ENCODE measurements around the gene LAMA1.

LAMA1 gene

DNA sequence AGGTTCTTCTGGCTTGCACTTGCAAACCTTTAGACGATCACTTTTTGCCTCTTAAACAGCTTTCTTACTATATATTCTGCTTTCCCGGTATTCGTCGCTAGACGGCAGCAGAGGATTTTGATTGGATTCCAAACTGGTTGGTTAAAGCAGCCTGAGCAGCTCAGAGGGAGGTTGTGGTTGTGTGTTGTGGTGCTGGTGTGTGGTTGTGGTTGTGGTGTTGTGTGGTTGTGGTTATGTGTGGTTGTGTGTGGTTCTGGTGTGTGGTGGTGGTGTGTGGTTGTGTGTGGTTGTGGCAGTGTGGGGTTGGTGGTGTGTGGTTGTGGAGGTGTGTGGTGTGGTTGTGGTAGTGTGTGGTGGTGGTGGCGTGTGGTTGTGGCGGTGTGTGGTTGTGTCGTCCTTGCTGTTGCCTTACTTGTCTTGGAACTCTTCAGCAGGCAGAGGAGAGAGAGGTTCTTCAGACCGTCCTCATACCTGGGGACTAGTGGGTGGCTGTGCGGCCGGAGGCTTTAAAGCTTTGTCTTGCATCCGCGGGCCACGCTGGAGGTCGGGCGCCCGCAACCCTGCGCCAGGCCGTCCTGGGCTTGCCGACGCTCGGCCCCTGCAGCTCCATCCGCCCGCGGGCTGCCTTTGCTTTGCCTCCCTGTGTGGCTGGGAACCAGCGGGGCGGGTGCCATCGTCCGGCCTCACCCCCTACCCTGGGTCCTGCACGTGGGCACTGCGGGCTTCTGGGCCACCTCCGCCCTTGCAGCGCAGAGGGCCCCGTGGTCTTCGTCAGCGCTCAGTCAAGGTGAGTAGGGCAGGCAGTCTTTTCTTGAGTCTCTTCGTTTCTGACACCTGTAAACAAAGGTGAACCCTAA is 197.3 kb downstream of the LAMA1 start:
- H3K9me3 ChIP-seq (ENCODE audit: control insufficient read depth in 2 of 2, low read length in 2 of 2) = no peaks in the 10 kb centered on the region
- H3K36me3 ChIP-seq (ENCODE audit: control insufficient read depth in 2 of 2, insufficient read depth in 2 of 2, low read length in 2 of 2) = no peaks in the 10 kb centered on the region
- no peaks in the 10 kb centered on the region for H3K27me3 ChIP-seq (ENCODE audit: control insufficient read depth in 2 of 2, insufficient read depth in 2 of 2, low read length in 2 of 2)
- H3K9ac ChIP-seq (ENCODE audit: low read depth in 1 of 2, low read length in 2 of 2) = no peak overlapping the region
- no peak overlapping the region for H3K27ac ChIP-seq (ENCODE audit: low read depth in 2 of 2, low read length in 2 of 2)
- no peaks in the 10 kb centered on the region for H3K4me1 ChIP-seq (ENCODE audit: control insufficient read depth in 2 of 2, insufficient read depth in 2 of 2, low read length in 2 of 2)
- H3K4me3 ChIP-seq (ENCODE audit: low read length in 2 of 2) = no peak overlapping the region

DNA sequence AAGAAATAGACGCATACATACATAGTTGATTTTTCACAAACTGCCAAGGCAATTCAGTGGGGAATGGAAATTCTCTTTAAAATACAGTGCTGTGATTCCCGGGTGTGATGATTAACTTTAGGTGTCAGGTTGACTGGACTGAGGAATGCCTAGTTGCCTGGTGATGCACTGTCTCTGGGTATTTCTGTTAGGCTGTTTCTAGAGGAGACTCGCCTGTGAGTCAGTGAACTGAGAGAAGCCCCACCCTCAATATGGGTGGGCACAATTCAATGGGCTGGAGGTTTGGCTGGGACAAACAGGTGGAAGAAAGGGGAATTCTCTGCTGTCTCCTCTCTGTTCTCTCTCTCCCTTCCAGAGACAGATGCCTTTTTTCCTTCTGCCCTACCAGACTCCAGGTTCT is 200.5 kb downstream of the LAMA1 start:
- Histone ChIP-seq H3K27ac (ENCODE audit: low read depth in 2 of 2, low read length in 2 of 2) (no peak overlapping the region), H3K4me1 (ENCODE audit: control insufficient read depth in 2 of 2, insufficient read depth in 2 of 2, low read length in 2 of 2) (no peaks in the 10 kb centered on the region), H3K36me3 (ENCODE audit: control insufficient read depth in 2 of 2, insufficient read depth in 2 of 2, low read length in 2 of 2) (no peaks in the 10 kb centered on the region), H3K4me3 (ENCODE audit: low read length in 2 of 2) (no peak overlapping the region), H3K27me3 (ENCODE audit: control insufficient read depth in 2 of 2, insufficient read depth in 2 of 2, low read length in 2 of 2) (no peaks in the 10 kb centered on the region), H3K9ac (ENCODE audit: low read depth in 1 of 2, low read length in 2 of 2) (no peak overlapping the region), H3K9me3 (ENCODE audit: control insufficient read depth in 2 of 2, low read length in 2 of 2) (no peaks in the 10 kb centered on the region)

DNA sequence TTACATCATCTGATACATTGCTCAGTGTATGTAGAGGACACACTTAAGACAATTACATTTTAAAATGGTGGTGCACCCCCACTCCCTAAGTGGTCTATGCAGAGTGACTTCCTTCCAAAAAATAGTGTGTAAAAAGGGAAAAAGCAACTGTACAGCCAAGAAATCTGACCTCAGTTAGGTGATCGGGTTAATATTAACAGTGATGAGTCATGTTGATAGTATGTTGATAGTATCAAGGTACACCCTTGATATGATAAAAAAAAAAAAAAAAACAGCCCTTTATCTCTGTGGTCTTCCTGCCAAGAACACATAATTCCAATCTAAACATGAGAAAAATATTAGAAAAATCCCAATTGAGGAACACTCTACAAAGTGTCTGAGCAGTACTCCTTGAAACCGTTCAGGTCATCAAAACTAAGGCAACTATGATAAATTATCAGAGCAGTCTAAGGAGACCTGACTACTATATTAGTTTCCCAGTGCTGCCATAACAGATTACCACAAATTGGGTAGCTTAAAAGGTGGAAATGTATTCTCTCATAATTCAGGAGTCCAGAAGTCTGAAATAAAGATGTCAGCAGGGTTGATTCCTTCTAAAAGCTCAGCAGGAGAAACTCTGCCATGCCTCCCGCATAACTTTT is 216.2 kb downstream of the LAMA1 start:
- no peaks in the 10 kb centered on the region for H3K4me1 ChIP-seq (ENCODE audit: control insufficient read depth in 2 of 2, insufficient read depth in 2 of 2, low read length in 2 of 2)
- no peak overlapping the region for H3K27ac ChIP-seq (ENCODE audit: low read depth in 2 of 2, low read length in 2 of 2)
- no peak overlapping the region for H3K4me3 ChIP-seq (ENCODE audit: low read length in 2 of 2)
- no peaks in the 10 kb centered on the region for H3K9me3 ChIP-seq (ENCODE audit: control insufficient read depth in 2 of 2, low read length in 2 of 2)
- no peak overlapping the region for H3K9ac ChIP-seq (ENCODE audit: low read depth in 1 of 2, low read length in 2 of 2)
- H3K27me3 ChIP-seq (ENCODE audit: control insufficient read depth in 2 of 2, insufficient read depth in 2 of 2, low read length in 2 of 2) = no peaks in the 10 kb centered on the region
- no peaks in the 10 kb centered on the region for H3K36me3 ChIP-seq (ENCODE audit: control insufficient read depth in 2 of 2, insufficient read depth in 2 of 2, low read length in 2 of 2)

GRCh38 chr18:6891788-6892187 is 225.8 kb downstream of the LAMA1 start:
- H3K4me3 ChIP-seq (ENCODE audit: low read length in 2 of 2) = no peak overlapping the region
- no peak overlapping the region for H3K27ac ChIP-seq (ENCODE audit: low read depth in 2 of 2, low read length in 2 of 2)
- H3K4me1 ChIP-seq (ENCODE audit: control insufficient read depth in 2 of 2, insufficient read depth in 2 of 2, low read length in 2 of 2) = no peaks in the 10 kb centered on the region
- no peak overlapping the region for H3K9ac ChIP-seq (ENCODE audit: low read depth in 1 of 2, low read length in 2 of 2)
- no peaks in the 10 kb centered on the region for H3K9me3 ChIP-seq (ENCODE audit: control insufficient read depth in 2 of 2, low read length in 2 of 2)
- no peaks in the 10 kb centered on the region for H3K36me3 ChIP-seq (ENCODE audit: control insufficient read depth in 2 of 2, insufficient read depth in 2 of 2, low read length in 2 of 2)
- H3K27me3 ChIP-seq (ENCODE audit: control insufficient read depth in 2 of 2, insufficient read depth in 2 of 2, low read length in 2 of 2) = no peaks in the 10 kb centered on the region

All from mucosa of rectum (tissue), 2 donors.